Measurements from ENCODE around the gene DNAJC6.

The DNAJC6 gene

DNA sequence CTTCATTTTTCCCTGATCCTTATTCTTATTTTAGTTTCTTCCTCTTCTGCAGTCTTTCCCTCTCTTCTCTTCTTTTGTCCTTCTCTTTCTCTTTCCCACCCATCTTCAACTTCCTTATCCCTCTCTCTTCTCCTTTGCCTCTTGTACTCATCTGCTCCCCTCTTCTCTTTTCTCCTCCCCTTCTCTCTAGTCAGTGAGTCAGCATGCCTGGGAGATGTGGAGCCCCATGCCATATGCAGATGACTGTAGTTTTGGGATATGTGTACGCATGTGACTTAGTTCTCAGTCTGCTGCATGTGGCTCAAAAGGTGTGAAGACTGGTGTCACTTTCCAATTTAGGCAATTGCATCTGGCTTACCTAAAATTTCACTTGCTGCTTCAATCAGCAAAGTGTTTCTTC is 10.4 kb downstream of the DNAJC6 start:
- H4K20me1 ChIP-seq (ENCODE audit: low read depth, low read length), result no peaks in the 10 kb centered on the region
- no peak overlapping the region for H3K4me2 ChIP-seq (ENCODE audit: low read depth, low read length, poor library complexity, severe bottlenecking)
- no peak overlapping the region for H2AFZ ChIP-seq (ENCODE audit: low read depth, low read length, severe bottlenecking)
- no peak overlapping the region for H3K27ac ChIP-seq (ENCODE audit: low read depth, low read length)
- no peaks in the 10 kb centered on the region for H3K9me2 ChIP-seq (replicated peaks; ENCODE audit: insufficient read depth, low read length)
- H3F3A ChIP-seq (ENCODE audit: insufficient read depth), result no peaks in the 10 kb centered on the region
- 0 out of 2 replicates have a peak, but pooled peaks cover 6% of the 10 kb centered on the region for H3K9me3 ChIP-seq (ENCODE audit: insufficient read depth, low read length)
- no peak overlapping the region for H3K9ac ChIP-seq (ENCODE audit: low read length)
- TF ChIP-seq, protein P1, sequence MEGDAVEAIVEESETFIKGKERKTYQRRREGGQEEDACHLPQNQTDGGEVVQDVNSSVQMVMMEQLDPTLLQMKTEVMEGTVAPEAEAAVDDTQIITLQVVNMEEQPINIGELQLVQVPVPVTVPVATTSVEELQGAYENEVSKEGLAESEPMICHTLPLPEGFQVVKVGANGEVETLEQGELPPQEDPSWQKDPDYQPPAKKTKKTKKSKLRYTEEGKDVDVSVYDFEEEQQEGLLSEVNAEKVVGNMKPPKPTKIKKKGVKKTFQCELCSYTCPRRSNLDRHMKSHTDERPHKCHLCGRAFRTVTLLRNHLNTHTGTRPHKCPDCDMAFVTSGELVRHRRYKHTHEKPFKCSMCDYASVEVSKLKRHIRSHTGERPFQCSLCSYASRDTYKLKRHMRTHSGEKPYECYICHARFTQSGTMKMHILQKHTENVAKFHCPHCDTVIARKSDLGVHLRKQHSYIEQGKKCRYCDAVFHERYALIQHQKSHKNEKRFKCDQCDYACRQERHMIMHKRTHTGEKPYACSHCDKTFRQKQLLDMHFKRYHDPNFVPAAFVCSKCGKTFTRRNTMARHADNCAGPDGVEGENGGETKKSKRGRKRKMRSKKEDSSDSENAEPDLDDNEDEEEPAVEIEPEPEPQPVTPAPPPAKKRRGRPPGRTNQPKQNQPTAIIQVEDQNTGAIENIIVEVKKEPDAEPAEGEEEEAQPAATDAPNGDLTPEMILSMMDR (IDR thresholded peaks at IDR 0.05; ENCODE audit: insufficient read depth, low read length, poor library complexity, severe bottlenecking), result no peak
- no peak for TF ChIP-seq EZH2phosphoT487 (conservative IDR thresholded peaks at IDR 0.05; ENCODE audit: low read length)
- no peaks in the 10 kb centered on the region for H3K36me3 ChIP-seq (ENCODE audit: low read length)
- no peaks in the 10 kb centered on the region for H3K79me2 ChIP-seq (ENCODE audit: insufficient read depth, low read length)
- no peaks in the 10 kb centered on the region for H3K27me3 ChIP-seq (ENCODE audit: low read length)
- no peak overlapping the region for H3K4me3 ChIP-seq (ENCODE audit: insufficient read depth, low read length, poor library complexity, severe bottlenecking)

DNA sequence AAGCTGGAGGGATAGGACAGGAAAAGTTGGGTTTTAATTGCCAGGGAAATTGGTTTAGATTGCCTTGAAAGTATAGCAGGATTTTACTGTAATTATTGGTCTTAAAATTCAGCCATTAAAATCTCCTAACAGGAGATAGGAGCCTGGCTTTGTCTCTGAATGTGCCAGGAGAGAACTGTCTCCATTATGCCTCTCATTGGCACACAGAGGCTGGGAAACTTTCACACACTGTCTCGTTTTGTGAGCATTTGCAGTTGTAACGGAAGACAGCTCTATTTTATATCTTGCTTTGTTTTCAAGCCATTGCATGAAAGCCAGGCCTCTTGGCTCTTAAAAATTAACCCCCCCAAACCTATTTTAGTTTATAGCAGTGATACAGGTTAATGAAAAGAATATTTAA is 12.5 kb downstream of the DNAJC6 start:
- no peaks in the 10 kb centered on the region for H3F3A ChIP-seq (ENCODE audit: insufficient read depth)
- 0 out of 2 replicates have a peak, but pooled peaks cover 6% of the 10 kb centered on the region for H3K9me3 ChIP-seq (ENCODE audit: insufficient read depth, low read length)
- no peak for TF ChIP-seq EZH2phosphoT487 (conservative IDR thresholded peaks at IDR 0.05; ENCODE audit: low read length)
- TF ChIP-seq, protein P1 (IDR thresholded peaks at IDR 0.05; ENCODE audit: insufficient read depth, low read length, poor library complexity, severe bottlenecking), result no peak
- no peaks in the 10 kb centered on the region for H3K79me2 ChIP-seq (ENCODE audit: insufficient read depth, low read length)
- no peaks in the 10 kb centered on the region for H3K36me3 ChIP-seq (ENCODE audit: low read length)
- no peaks in the 10 kb centered on the region for H3K27me3 ChIP-seq (ENCODE audit: low read length)
- no peak overlapping the region for H3K9ac ChIP-seq (ENCODE audit: low read length)
- H3K4me3 ChIP-seq (ENCODE audit: insufficient read depth, low read length, poor library complexity, severe bottlenecking), result no peak overlapping the region
- H3K27ac ChIP-seq (ENCODE audit: low read depth, low read length), result no peak overlapping the region
- no peaks in the 10 kb centered on the region for H4K20me1 ChIP-seq (ENCODE audit: low read depth, low read length)
- H2AFZ ChIP-seq (ENCODE audit: low read depth, low read length, severe bottlenecking), result no peak overlapping the region
- H3K9me2 ChIP-seq (replicated peaks; ENCODE audit: insufficient read depth, low read length), result no peaks in the 10 kb centered on the region
- no peak overlapping the region for H3K4me2 ChIP-seq (ENCODE audit: low read depth, low read length, poor library complexity, severe bottlenecking)

DNA sequence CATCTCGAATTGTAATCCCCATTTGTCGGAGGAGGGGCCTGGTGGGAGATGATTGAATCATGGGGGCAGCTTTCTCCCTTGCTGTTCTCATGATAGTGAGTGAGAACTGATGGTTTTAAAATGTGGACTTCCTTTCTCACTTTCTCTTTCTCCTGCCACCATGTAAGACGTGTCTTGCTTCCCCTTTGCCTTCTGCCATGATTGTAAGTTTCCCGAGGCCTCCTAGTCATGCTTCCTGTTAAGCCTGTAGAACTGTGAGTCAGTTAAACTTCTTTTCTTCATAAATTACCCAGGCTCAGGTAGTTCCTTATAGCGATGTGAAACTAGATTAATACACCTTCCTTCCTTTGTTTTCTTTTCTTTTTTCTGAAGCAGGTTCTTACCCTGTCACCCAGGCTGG is 13.9 kb downstream of the DNAJC6 start:
- no peak overlapping the region for H3K4me3 ChIP-seq (ENCODE audit: insufficient read depth, low read length, poor library complexity, severe bottlenecking)
- no peaks in the 10 kb centered on the region for H3K79me2 ChIP-seq (ENCODE audit: insufficient read depth, low read length)
- no peaks in the 10 kb centered on the region for H3K9me2 ChIP-seq (replicated peaks; ENCODE audit: insufficient read depth, low read length)
- H2AFZ ChIP-seq (ENCODE audit: low read depth, low read length, severe bottlenecking), result no peak overlapping the region
- H3F3A ChIP-seq (ENCODE audit: insufficient read depth), result no peaks in the 10 kb centered on the region
- TF ChIP-seq EZH2phosphoT487 (conservative IDR thresholded peaks at IDR 0.05; ENCODE audit: low read length), result no peak
- TF ChIP-seq, protein P1 (IDR thresholded peaks at IDR 0.05; ENCODE audit: insufficient read depth, low read length, poor library complexity, severe bottlenecking), result no peak
- no peaks in the 10 kb centered on the region for H4K20me1 ChIP-seq (ENCODE audit: low read depth, low read length)
- H3K36me3 ChIP-seq (ENCODE audit: low read length), result no peaks in the 10 kb centered on the region
- H3K27me3 ChIP-seq (ENCODE audit: low read length), result no peaks in the 10 kb centered on the region
- no peak overlapping the region for H3K27ac ChIP-seq (ENCODE audit: low read depth, low read length)
- no peak overlapping the region for H3K9ac ChIP-seq (ENCODE audit: low read length)
- H3K4me2 ChIP-seq (ENCODE audit: low read depth, low read length, poor library complexity, severe bottlenecking), result no peak overlapping the region
- H3K9me3 ChIP-seq (ENCODE audit: insufficient read depth, low read length), result 0 out of 2 replicates have a peak, but pooled peaks cover 6% of the 10 kb centered on the region
